ENCODE data around the gene CACFD1.

The CACFD1 gene

DNA sequence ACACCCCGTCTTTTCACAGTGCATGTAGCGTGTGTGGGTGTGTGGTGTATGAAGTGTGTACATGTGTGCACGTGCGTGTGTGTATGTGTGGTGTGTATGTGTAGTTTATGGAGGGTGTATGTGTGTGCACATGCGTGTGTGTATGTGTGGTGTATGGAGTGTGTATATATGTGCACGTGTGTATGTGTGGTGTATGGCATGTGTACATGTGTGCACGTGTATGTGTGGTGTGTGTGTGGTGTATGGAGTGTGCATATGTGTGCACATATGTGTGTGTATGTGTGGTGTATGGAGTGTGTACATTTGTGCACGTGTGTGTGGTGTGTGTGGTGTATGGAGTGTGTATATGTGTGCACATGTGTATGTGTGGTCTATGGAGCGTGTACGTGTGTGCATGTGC lies 51.8 kb downstream of the CACFD1 start:
- H2AK5ac ChIP-seq (ENCODE audit: low read length): no peak overlapping the region
- H3K23ac ChIP-seq (ENCODE audit: low read length): peak overlapping the region; percentile 37
- H3K27ac ChIP-seq (ENCODE audit: low read depth, low read length): no peak overlapping the region
- H2BK12ac ChIP-seq (ENCODE audit: low read length): no peak overlapping the region
- no peak overlapping the region for H3K18ac ChIP-seq (ENCODE audit: low read length)
- H2AFZ ChIP-seq (ENCODE audit: insufficient read depth, low read length, poor library complexity): no peak overlapping the region
- H3K14ac ChIP-seq (ENCODE audit: low read length): no peak overlapping the region
- no peak overlapping the region for H2BK5ac ChIP-seq (ENCODE audit: low read depth, low read length, poor library complexity)
- no peak overlapping the region for H3K4ac ChIP-seq (ENCODE audit: low read depth, low read length)
- H3K27me3 ChIP-seq (ENCODE audit: insufficient read depth, low read length): no peaks in the 10 kb centered on the region
- H4K12ac ChIP-seq (ENCODE audit: low read depth, low read length): no peak overlapping the region
- DNase-seq: no peak
- no peak overlapping the region for H2BK120ac ChIP-seq (ENCODE audit: insufficient read depth, low read length, poor library complexity)
- H3K4me3 ChIP-seq (ENCODE audit: low read depth, low read length): peak overlapping the region; percentile 46
- H4K8ac ChIP-seq (ENCODE audit: low read depth, low read length): no peak overlapping the region
- H3K9me3 ChIP-seq (ENCODE audit: insufficient read depth, low read depth, low read length): peaks cover 16% of the 10 kb centered on the region
- H3K79me1 ChIP-seq (ENCODE audit: low read length): no peaks in the 10 kb centered on the region
- H4K91ac ChIP-seq (ENCODE audit: low read depth, low read length): no peak overlapping the region
- H3K79me2 ChIP-seq (ENCODE audit: control insufficient read depth, insufficient read depth, low read length, poor library complexity): no peaks in the 10 kb centered on the region
- peaks cover 8 to 20% of the 10 kb centered on the region in 2 experiments for H3K4me1 ChIP-seq (ENCODE audit: control insufficient read depth in 1 of 2, insufficient read depth in 2 of 2, low read length in 2 of 2)
- H3K36me3 ChIP-seq (ENCODE audit: control insufficient read depth in 1 of 2, insufficient read depth in 2 of 2, low read length in 2 of 2): no peaks in the 10 kb centered on the region
- H3K4me2 ChIP-seq (ENCODE audit: low read length): no peak overlapping the region
- no CpG with 5 or more reads among the region's 10 CpGs for WGBS (ENCODE audit: extremely low coverage, insufficient coverage, insufficient read length)
- no peak overlapping the region for H3K9ac ChIP-seq (ENCODE audit: low read length)

DNA sequence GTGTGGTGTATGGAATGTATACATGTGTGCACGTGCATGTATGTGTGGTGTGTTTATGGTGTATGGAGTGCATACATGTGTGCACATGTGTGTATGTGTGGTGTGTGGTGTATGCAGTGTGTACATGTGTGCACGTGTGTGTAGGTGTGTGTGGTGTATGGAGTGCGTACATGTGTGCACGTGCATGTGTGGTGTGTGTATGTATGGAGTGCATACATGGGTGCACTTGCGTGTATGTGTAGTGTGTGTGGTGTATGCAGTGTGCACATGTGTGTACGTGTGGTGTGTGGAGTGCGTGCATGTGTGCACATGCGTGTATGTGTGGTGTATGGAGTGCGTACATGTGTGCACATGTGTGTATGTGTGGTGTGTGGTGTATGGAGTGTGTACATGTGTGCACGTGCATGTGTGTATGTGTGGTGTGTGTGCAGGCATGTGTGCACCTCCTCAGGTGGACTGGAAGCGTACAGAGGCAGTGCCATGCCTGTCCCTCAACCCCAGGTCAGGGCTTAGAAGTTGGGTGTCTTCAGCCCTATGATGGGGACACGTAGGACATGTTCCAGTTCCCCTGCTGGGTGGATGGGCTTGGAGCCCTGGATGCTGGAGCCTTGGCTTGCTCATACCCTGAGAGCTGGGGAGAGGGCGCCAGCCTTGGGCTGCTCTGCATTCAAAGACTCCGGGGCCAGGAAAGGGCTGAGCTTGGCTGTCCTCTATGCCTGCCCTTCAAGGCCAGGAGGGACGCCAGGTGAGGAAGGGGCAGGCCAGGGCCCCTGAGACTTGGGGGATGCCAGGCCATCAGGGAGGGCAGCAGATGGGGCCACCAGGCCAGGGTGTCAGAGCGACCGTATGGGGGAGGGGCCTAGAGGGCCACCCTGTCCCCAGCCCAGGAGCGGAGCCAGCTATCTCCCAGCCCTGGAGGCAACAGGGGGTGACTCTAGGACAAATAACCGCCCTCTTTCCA lies 52.8 kb downstream of the CACFD1 start:
- H2BK5ac ChIP-seq (ENCODE audit: low read depth, low read length, poor library complexity): no peak overlapping the region
- no peak overlapping the region for H2BK12ac ChIP-seq (ENCODE audit: low read length)
- no peak overlapping the region for H3K18ac ChIP-seq (ENCODE audit: low read length)
- H2AFZ ChIP-seq (ENCODE audit: insufficient read depth, low read length, poor library complexity): no peak overlapping the region
- H4K8ac ChIP-seq (ENCODE audit: low read depth, low read length): no peak overlapping the region
- H4K91ac ChIP-seq (ENCODE audit: low read depth, low read length): no peak overlapping the region
- H3K36me3 ChIP-seq (ENCODE audit: control insufficient read depth in 1 of 2, insufficient read depth in 2 of 2, low read length in 2 of 2): no peaks in the 10 kb centered on the region
- H3K27ac ChIP-seq (ENCODE audit: low read depth, low read length): no peak overlapping the region
- H3K4ac ChIP-seq (ENCODE audit: low read depth, low read length): no peak overlapping the region
- H3K4me3 ChIP-seq (ENCODE audit: low read depth, low read length): peak overlapping the region; percentile 46
- peaks cover 14% of the 10 kb centered on the region for H3K9me3 ChIP-seq (ENCODE audit: insufficient read depth, low read depth, low read length)
- H3K79me2 ChIP-seq (ENCODE audit: control insufficient read depth, insufficient read depth, low read length, poor library complexity): no peaks in the 10 kb centered on the region
- H2BK120ac ChIP-seq (ENCODE audit: insufficient read depth, low read length, poor library complexity): no peak overlapping the region
- H3K27me3 ChIP-seq (ENCODE audit: insufficient read depth, low read length): no peaks in the 10 kb centered on the region
- DNase-seq: no peak
- H3K79me1 ChIP-seq (ENCODE audit: low read length): no peaks in the 10 kb centered on the region
- peak overlapping the region; percentile 55 for H3K23ac ChIP-seq (ENCODE audit: low read length)
- H2AK5ac ChIP-seq (ENCODE audit: low read length): no peak overlapping the region
- H3K4me2 ChIP-seq (ENCODE audit: low read length): no peak overlapping the region
- H3K9ac ChIP-seq (ENCODE audit: low read length): peak overlapping the region; percentile 38
- H4K12ac ChIP-seq (ENCODE audit: low read depth, low read length): no peak overlapping the region
- WGBS (ENCODE audit: extremely low coverage, insufficient coverage, insufficient read length): no CpG with 5 or more reads among the region's 19 CpGs
- H3K14ac ChIP-seq (ENCODE audit: low read length): no peak overlapping the region
- H3K4me1 ChIP-seq (ENCODE audit: control insufficient read depth in 1 of 2, insufficient read depth in 2 of 2, low read length in 2 of 2): peaks cover 8 to 17% of the 10 kb centered on the region in 2 experiments

DNA sequence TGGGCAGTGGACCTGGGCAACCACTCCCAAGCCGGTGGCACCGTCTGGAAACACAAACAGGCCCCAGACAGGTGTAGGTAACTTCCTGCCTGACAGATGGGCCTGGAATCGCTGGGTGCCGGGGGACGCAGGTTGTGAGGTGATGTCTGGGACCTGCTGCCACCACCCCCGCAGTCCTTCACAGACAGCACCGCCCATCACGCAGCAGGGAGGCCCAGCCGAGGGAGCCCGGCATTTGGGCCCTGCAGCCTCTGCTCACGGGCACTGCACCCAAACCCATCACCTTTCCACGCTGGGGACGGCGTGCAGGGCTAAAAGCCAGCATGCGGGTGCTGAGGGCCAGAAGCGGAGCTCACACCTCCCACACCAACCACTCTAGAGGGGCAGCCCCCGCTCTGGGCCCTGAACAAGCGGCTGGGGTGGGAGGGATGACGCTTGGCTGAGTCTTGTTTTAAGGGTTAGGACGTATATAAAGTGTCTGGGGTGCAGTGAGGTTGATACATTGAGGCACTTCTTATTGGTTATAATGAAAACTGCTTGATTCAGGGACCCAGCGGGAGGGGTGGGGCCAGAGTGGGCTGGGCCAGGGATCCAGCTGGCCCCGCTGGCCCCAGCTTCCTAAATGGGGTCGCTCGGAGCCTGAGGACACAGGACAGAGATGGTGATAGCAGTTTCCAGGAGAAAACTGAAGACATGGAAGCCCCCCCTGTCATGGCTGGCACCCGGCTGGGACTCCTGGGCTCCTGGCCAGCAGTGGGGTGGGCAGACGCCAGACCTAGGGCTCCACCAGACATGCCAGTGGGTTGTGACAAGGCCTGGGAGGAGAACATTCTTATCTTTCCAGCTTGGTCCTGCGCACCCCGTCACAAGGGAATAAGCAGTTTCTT lies 53.7 kb downstream of the CACFD1 start:
- DNase-seq: no peak

DNA sequence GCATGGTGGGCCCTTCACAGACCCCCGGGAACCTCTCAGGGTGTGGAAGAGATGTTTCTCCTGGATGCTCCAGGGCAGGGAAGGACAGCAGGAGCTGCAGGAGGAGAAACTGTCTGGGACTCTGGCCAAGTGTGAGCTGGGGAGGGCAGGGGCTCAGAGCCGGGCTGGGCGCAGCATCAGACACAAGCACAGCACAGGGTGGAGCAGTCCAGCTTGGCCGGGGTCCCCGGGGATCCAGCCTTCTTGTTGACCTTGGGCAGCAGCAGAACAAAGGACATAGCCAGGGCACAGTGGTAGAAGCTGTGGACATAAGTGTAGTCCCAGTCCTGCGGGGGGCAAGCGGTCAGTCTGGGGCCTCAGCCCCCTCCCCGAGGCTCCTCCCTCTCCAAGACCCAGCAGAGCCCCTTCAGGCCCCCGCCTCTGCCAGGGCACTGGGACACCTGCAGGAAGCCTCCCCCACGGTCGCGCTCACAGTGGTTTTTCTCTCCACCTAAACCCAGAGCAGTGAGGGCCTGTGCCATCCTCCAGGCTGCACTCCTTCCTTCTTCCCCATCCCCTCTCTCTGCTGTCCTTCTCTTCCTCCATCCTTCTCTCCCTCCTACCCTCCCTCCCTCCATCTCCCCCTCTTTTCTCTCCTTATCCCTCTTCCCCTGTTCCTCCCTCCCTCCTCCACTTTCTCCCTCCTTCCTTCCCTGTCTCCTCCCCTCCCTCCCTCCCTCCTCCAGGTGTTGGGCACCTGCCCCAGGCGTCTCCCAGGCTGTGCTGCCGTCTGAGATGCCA lies 54.9 kb downstream of the CACFD1 start:
- Histone ChIP-seq H3K27ac (ENCODE audit: low read depth, low read length) (no peak overlapping the region), H3K9me3 (ENCODE audit: insufficient read depth, low read depth, low read length) (peaks cover 14% of the 10 kb centered on the region), H3K18ac (ENCODE audit: low read length) (no peak overlapping the region), H2BK5ac (ENCODE audit: low read depth, low read length, poor library complexity) (no peak overlapping the region), H2BK12ac (ENCODE audit: low read length) (no peak overlapping the region), H4K8ac (ENCODE audit: low read depth, low read length) (no peak overlapping the region), H3K9ac (ENCODE audit: low read length) (no peak overlapping the region), H3K4me3 (ENCODE audit: low read depth, low read length) (no peak overlapping the region), H3K14ac (ENCODE audit: low read length) (no peak overlapping the region), H2AK5ac (ENCODE audit: low read length) (no peak overlapping the region), H3K79me2 (ENCODE audit: control insufficient read depth, insufficient read depth, low read length, poor library complexity) (no peaks in the 10 kb centered on the region), H3K36me3 (ENCODE audit: control insufficient read depth in 1 of 2, insufficient read depth in 2 of 2, low read length in 2 of 2) (no peaks in the 10 kb centered on the region), H3K23ac (ENCODE audit: low read length) (no peak overlapping the region), H3K4me2 (ENCODE audit: low read length) (no peak overlapping the region), H3K4me1 (ENCODE audit: control insufficient read depth in 1 of 2, insufficient read depth in 2 of 2, low read length in 2 of 2) (peaks cover 3 to 10% of the 10 kb centered on the region in 2 experiments), H2AFZ (ENCODE audit: insufficient read depth, low read length, poor library complexity) (no peak overlapping the region), H3K27me3 (ENCODE audit: insufficient read depth, low read length) (no peaks in the 10 kb centered on the region), H3K79me1 (ENCODE audit: low read length) (no peaks in the 10 kb centered on the region), H2BK120ac (ENCODE audit: insufficient read depth, low read length, poor library complexity) (no peak overlapping the region), H4K91ac (ENCODE audit: low read depth, low read length) (no peak overlapping the region), H3K4ac (ENCODE audit: low read depth, low read length) (no peak overlapping the region), H4K12ac (ENCODE audit: low read depth, low read length) (no peak overlapping the region)
- DNase-seq: no peak
- WGBS (ENCODE audit: extremely low coverage, insufficient coverage, insufficient read length): no CpG with 5 or more reads among the region's 14 CpGs

More for the DNA sequence above, 53.7 kb downstream of the CACFD1 start:
- Histone ChIP-seq H3K79me2 (ENCODE audit: control insufficient read depth, insufficient read depth, low read length, poor library complexity) (no peaks in the 10 kb centered on the region), H4K12ac (ENCODE audit: low read depth, low read length) (no peak overlapping the region), H2BK120ac (ENCODE audit: insufficient read depth, low read length, poor library complexity) (no peak overlapping the region), H3K4me3 (ENCODE audit: low read depth, low read length) (no peak overlapping the region), H2BK5ac (ENCODE audit: low read depth, low read length, poor library complexity) (no peak overlapping the region), H2BK12ac (ENCODE audit: low read length) (no peak overlapping the region), H3K36me3 (ENCODE audit: control insufficient read depth in 1 of 2, insufficient read depth in 2 of 2, low read length in 2 of 2) (no peaks in the 10 kb centered on the region), H3K18ac (ENCODE audit: low read length) (no peak overlapping the region), H2AFZ (ENCODE audit: insufficient read depth, low read length, poor library complexity) (no peak overlapping the region), H3K4me2 (ENCODE audit: low read length) (no peak overlapping the region), H3K9me3 (ENCODE audit: insufficient read depth, low read depth, low read length) (peaks cover 14% of the 10 kb centered on the region), H3K27me3 (ENCODE audit: insufficient read depth, low read length) (no peaks in the 10 kb centered on the region), H3K27ac (ENCODE audit: low read depth, low read length) (no peak overlapping the region), H4K8ac (ENCODE audit: low read depth, low read length) (no peak overlapping the region), H3K4me1 (ENCODE audit: control insufficient read depth in 1 of 2, insufficient read depth in 2 of 2, low read length in 2 of 2) (peaks cover 8 to 17% of the 10 kb centered on the region in 2 experiments), H3K23ac (ENCODE audit: low read length) (no peak overlapping the region), H3K9ac (ENCODE audit: low read length) (no peak overlapping the region), H3K79me1 (ENCODE audit: low read length) (no peaks in the 10 kb centered on the region), H4K91ac (ENCODE audit: low read depth, low read length) (no peak overlapping the region), H3K4ac (ENCODE audit: low read depth, low read length) (no peak overlapping the region), H2AK5ac (ENCODE audit: low read length) (no peak overlapping the region), H3K14ac (ENCODE audit: low read length) (no peak overlapping the region)
- no CpG with 5 or more reads among the region's 28 CpGs for WGBS (ENCODE audit: extremely low coverage, insufficient coverage, insufficient read length)
